Neural cell (in vitro differentiated cells): ENCODE data around the gene LPP. TPM values are rescaled to one million over a fixed set of nuclear protein-coding genes. Genes with fewer than 3 reads are reported as not detected.

ENCODE experiments used
- H2AFZ ChIP-seq: fragments of 200-600, 300-800 bp; sonication (generic), shearing (Covaris generic); 2 replicates; pipeline ENCODE4 v1.6.0; 2014; ENCODE audit warnings: low read depth, mild to moderate bottlenecking, antibody characterized with exemption, low read length, moderate library complexity
- H3F3A ChIP-seq: fragments of 200-600 bp; shearing (Covaris generic); 2 replicates; pipeline ENCODE4 v1.6.1; 2016; ENCODE audit warnings: mild to moderate bottlenecking, moderate library complexity, mixed read lengths, antibody characterized with exemption, low read length; ENCODE audit not compliant: insufficient read depth, poor library complexity, severe bottlenecking
- H3K27ac ChIP-seq: fragments of 200-600, 300-800 bp; sonication (generic), shearing (Covaris generic); 2 replicates; pipeline ENCODE4 v1.5.1; 2014; ENCODE audit warnings: mild to moderate bottlenecking, low read length, moderate library complexity
- H3K27me3 ChIP-seq: fragments of 300-800, 200-600 bp; sonication (generic), shearing (Covaris generic); 2 replicates; pipeline ENCODE4 v1.6.0; 2014; ENCODE audit warnings: mild to moderate bottlenecking, low read depth, low read length, moderate library complexity; ENCODE audit not compliant: insufficient read depth
- H3K36me3 ChIP-seq: fragments of 300-800, 200-600 bp; sonication (generic), shearing (Covaris generic); 2 replicates; pipeline ENCODE4 v1.5.1; 2014; ENCODE audit warnings: mild to moderate bottlenecking, antibody characterized with exemption, low read length, moderate library complexity; ENCODE audit not compliant: insufficient read depth
- H3K4me2 ChIP-seq: fragments of 300-800, 200-600 bp; sonication (generic), shearing (Covaris generic); 2 replicates; pipeline ENCODE4 v1.6.0; 2014; ENCODE audit warnings: mild to moderate bottlenecking, low read length
- H3K4me3 ChIP-seq: fragments of 300-800, 200-600 bp; sonication (generic), shearing (Covaris generic); 2 replicates; pipeline ENCODE4 v1.5.1; 2014; ENCODE audit warnings: mild to moderate bottlenecking, low read length, moderate library complexity
- H3K79me2 ChIP-seq: fragments of 200-600 bp; shearing (Covaris generic); replicated peaks from 2 replicates; pipeline ENCODE4 v1.6.0; 2014; ENCODE audit warnings: mild to moderate bottlenecking, low read length, moderate library complexity; ENCODE audit not compliant: insufficient read depth
- H3K9ac ChIP-seq: fragments of 300-800, 200-600 bp; sonication (generic), shearing (Covaris generic); 2 replicates; pipeline ENCODE4 v1.6.1; 2016; ENCODE audit warnings: mild to moderate bottlenecking, low read length, mixed read lengths
- H3K9me2 ChIP-seq: fragments of 200-600 bp; shearing (Covaris generic); 2 replicates; pipeline ENCODE4 v1.6.1; 2016; ENCODE audit warnings: mild to moderate bottlenecking, low read length, mixed read lengths; ENCODE audit not compliant: insufficient read depth
- H3K9me3 ChIP-seq: fragments of 200-600, 300-800 bp; sonication (generic), shearing (Covaris generic); 2 replicates; pipeline ENCODE4 v1.6.1; 2016; ENCODE audit warnings: mild to moderate bottlenecking, mixed run types, low read length, moderate library complexity, mixed read lengths
- H4K20me1 ChIP-seq: fragments of 200-600 bp; shearing (Covaris generic); 2 replicates; pipeline ENCODE4 v1.6.1; 2016; ENCODE audit warnings: mild to moderate bottlenecking, mixed run types; ENCODE audit not compliant: insufficient read depth
- EP300 ChIP-seq: fragments of 450-650 bp; conservative IDR thresholded peaks from 2 replicates; pipeline ENCODE4 v1.6.1; 2014; ENCODE audit warnings: antibody characterized with exemption, mild to moderate bottlenecking, moderate library complexity; ENCODE audit not compliant: poor library complexity, severe bottlenecking
- EZH2 ChIP-seq: fragments of 200-600, 300-800 bp; shearing (Covaris generic), sonication (generic); IDR thresholded peaks from 2 replicates; pipeline ENCODE4 v1.6.1; 2014; ENCODE audit warnings: antibody characterized with exemption, low read length, borderline replicate concordance, mild to moderate bottlenecking; ENCODE audit not compliant: insufficient read depth, poor library complexity, severe bottlenecking
- MXI1 ChIP-seq: fragments of 450-650 bp; conservative IDR thresholded peaks from 2 replicates; pipeline ENCODE4 v1.6.1; 2014; ENCODE audit warnings: antibody characterized with exemption, mild to moderate bottlenecking; ENCODE audit not compliant: poor library complexity, severe bottlenecking
- POLR2AphosphoS5 ChIP-seq: IDR thresholded peaks from 2 replicates; pipeline ENCODE4 v1.6.1; 2012
- RAD21 ChIP-seq: fragments of 450-650 bp; conservative IDR thresholded peaks from 2 replicates; pipeline ENCODE4 v1.6.1; 2014; ENCODE audit warnings: antibody characterized with exemption, mild to moderate bottlenecking, moderate library complexity
- SMC3 ChIP-seq: fragments of 450-650 bp; conservative IDR thresholded peaks from 2 replicates; pipeline ENCODE4 v1.6.1; 2014; ENCODE audit warnings: antibody characterized with exemption, mild to moderate bottlenecking, moderate library complexity; ENCODE audit not compliant: poor library complexity
- TAF1 ChIP-seq: IDR thresholded peaks from 2 replicates; pipeline ENCODE4 v1.6.1; 2012; ENCODE audit warnings: low read depth
- polyA plus RNA-seq: library from polyadenylated mRNA; depleted of rRNA; stranded (reverse); fragments of >200 nt; gene quantifications from 2 replicates; pipeline ENCODE4 v1.2.3, GENCODE V29; 2014
- TF ChIP-seq, protein P1 (sequence below): fragments of 450-650 bp; IDR thresholded peaks from 2 replicates; pipeline ENCODE4 v1.5.1; 2014; ENCODE audit warnings: antibody characterized with exemption, mild to moderate bottlenecking, moderate library complexity; ENCODE audit not compliant: poor library complexity, severe bottlenecking
- TF ChIP-seq, protein P2 (sequence below): IDR thresholded peaks from 2 replicates; pipeline ENCODE4 v1.6.1; 2012; ENCODE audit warnings: borderline replicate concordance

LPP gene
- polyA plus RNA-seq, 1 donor from 2014 or later, result 3.0 TPM

DNA sequence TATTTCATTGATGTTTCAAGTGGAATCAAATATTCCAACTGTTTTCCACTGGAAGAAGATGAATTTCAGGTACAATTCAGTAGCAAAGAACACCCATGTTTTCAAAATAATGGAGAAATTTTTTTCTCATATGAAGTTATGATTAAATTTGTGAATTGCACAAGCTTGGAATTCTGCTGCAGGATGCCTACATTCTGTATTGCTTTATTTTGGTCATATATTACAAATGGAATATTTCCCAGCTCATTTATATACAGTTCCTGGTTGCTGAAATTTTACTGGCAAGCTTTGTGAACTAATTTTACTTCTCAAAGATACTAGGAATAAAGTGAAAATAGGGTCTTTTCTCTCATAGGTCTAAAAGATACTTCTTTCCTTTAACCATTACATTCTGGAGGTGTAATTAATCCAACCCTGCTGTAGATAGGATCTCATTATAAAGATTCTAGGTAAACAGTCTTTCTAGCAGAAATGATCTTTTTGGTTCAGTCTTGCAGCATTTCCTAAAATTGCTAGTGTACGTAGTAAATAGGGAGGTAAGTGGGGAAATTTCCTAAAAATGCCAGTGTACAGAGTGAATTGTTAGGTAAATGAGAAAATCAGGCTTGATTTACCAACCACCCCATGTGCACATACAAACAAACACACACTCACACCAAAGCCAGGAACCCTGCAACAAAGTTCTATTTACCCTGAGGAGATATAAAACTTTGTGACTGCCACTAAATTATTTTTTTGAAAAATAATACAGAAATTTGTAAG is 624.3 kb downstream of the LPP start:
- Histone ChIP-seq H3K36me3 (no peaks in the 10 kb centered on the region), H3K27ac (no peak overlapping the region), H3K9me3 (no peaks in the 10 kb centered on the region), H3K9ac (no peak overlapping the region), H3K4me2 (no peak overlapping the region), H3K4me3 (no peak overlapping the region), H3K79me2 (no peaks in the 10 kb centered on the region), H3F3A (no peaks in the 10 kb centered on the region), H4K20me1 (no peaks in the 10 kb centered on the region), H3K27me3 (no peaks in the 10 kb centered on the region), H2AFZ (no peak overlapping the region), H3K9me2 (no peaks in the 10 kb centered on the region)
- TF ChIP-seq SMC3 (no peak), POLR2AphosphoS5 (no peak), TAF1 (no peak), RAD21 (no peak), MXI1 (no peak), EZH2 (no peak), EP300 (no peak)
- TF ChIP-seq, protein P1, sequence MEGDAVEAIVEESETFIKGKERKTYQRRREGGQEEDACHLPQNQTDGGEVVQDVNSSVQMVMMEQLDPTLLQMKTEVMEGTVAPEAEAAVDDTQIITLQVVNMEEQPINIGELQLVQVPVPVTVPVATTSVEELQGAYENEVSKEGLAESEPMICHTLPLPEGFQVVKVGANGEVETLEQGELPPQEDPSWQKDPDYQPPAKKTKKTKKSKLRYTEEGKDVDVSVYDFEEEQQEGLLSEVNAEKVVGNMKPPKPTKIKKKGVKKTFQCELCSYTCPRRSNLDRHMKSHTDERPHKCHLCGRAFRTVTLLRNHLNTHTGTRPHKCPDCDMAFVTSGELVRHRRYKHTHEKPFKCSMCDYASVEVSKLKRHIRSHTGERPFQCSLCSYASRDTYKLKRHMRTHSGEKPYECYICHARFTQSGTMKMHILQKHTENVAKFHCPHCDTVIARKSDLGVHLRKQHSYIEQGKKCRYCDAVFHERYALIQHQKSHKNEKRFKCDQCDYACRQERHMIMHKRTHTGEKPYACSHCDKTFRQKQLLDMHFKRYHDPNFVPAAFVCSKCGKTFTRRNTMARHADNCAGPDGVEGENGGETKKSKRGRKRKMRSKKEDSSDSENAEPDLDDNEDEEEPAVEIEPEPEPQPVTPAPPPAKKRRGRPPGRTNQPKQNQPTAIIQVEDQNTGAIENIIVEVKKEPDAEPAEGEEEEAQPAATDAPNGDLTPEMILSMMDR, result no peak
- TF ChIP-seq, protein P2, sequence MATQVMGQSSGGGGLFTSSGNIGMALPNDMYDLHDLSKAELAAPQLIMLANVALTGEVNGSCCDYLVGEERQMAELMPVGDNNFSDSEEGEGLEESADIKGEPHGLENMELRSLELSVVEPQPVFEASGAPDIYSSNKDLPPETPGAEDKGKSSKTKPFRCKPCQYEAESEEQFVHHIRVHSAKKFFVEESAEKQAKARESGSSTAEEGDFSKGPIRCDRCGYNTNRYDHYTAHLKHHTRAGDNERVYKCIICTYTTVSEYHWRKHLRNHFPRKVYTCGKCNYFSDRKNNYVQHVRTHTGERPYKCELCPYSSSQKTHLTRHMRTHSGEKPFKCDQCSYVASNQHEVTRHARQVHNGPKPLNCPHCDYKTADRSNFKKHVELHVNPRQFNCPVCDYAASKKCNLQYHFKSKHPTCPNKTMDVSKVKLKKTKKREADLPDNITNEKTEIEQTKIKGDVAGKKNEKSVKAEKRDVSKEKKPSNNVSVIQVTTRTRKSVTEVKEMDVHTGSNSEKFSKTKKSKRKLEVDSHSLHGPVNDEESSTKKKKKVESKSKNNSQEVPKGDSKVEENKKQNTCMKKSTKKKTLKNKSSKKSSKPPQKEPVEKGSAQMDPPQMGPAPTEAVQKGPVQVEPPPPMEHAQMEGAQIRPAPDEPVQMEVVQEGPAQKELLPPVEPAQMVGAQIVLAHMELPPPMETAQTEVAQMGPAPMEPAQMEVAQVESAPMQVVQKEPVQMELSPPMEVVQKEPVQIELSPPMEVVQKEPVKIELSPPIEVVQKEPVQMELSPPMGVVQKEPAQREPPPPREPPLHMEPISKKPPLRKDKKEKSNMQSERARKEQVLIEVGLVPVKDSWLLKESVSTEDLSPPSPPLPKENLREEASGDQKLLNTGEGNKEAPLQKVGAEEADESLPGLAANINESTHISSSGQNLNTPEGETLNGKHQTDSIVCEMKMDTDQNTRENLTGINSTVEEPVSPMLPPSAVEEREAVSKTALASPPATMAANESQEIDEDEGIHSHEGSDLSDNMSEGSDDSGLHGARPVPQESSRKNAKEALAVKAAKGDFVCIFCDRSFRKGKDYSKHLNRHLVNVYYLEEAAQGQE, result no peak

DNA sequence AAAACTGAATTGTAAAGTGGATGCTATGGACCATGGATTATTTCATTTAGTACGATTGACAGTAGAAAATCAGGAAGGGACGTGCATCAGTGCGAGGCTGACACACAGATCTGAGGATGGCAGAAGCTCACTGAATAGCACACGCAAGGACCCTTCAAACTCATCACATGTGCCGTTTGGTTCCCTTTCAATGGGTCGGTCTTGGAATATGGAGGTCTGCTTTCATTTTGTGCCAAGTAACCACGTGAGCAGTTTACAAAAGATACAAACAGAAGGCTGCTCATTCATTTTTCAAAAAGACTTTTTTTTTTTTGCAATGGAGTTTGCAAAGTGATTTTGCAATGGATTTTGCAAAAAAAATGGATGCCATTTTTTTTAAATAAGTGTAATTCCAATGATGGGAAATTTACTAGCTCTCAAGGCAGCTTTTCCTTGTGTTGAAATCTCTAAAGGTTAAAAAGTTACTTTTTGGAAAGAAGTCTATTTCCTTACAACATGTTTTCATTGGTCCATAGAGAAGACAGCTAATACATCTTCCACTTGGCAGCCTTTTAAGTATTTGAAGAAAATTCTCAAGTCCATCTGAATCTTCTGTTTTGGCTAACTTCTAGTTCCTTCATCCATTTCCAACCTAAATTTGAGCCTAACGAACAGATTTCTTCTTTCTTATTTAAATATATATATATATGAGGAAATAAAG is 625.5 kb downstream of the LPP start:
- no peak for TF ChIP-seq EZH2
- TF ChIP-seq, protein P1, result no peak
- no peak for TF ChIP-seq RAD21
- no peak for TF ChIP-seq SMC3
- TF ChIP-seq, protein P2, result no peak
- no peak for TF ChIP-seq MXI1
- TF ChIP-seq EP300, result no peak
- TF ChIP-seq TAF1, result no peak
- TF ChIP-seq POLR2AphosphoS5, result no peak
- Histone ChIP-seq H3K27ac (no peak overlapping the region), H3K27me3 (no peaks in the 10 kb centered on the region), H3K79me2 (no peaks in the 10 kb centered on the region), H3K9me3 (no peaks in the 10 kb centered on the region), H2AFZ (no peak overlapping the region), H4K20me1 (no peaks in the 10 kb centered on the region), H3F3A (no peaks in the 10 kb centered on the region), H3K9me2 (no peaks in the 10 kb centered on the region), H3K9ac (no peak overlapping the region), H3K4me3 (no peak overlapping the region), H3K4me2 (no peak overlapping the region), H3K36me3 (no peaks in the 10 kb centered on the region)
